Peyer's patch (tissue), 4 donors: Measurements from ENCODE around the gene MPP2. TPM values are rescaled to one million over a fixed set of nuclear protein-coding genes. Genes with fewer than 3 reads are reported as not detected.

Source experiments
- DNase-seq, 3 donors: peaks; one replicate each; pipeline ENCODE4 v3.0.0-alpha.2; 2017 to 2019
- H3K27ac ChIP-seq, 4 donors: fragments of 200-600 bp; sonication (generic); one replicate each; pipeline ENCODE4 v1.5.1; 2016 to 2019
- H3K27me3 ChIP-seq, 2 donors: fragments of 200-600 bp; sonication (generic); one replicate each; pipeline ENCODE4 v1.5.1; 2019
- H3K36me3 ChIP-seq, 3 donors: fragments of 200-600 bp; sonication (generic); one replicate each; pipeline ENCODE4 v1.5.1; 2016 to 2019
- H3K4me1 ChIP-seq, 4 donors: fragments of 200-600 bp; sonication (generic); one replicate each; pipeline ENCODE4 v1.5.1; 2016 to 2019
- H3K4me3 ChIP-seq, 4 donors: fragments of 200-600 bp; sonication (generic); 1 replicate in 3 of 4; 2 replicates in 1 of 4; pipeline ENCODE4 v1.5.1; 2016 to 2019; ENCODE audit warnings: mild to moderate bottlenecking in 1 of 4
- H3K9me3 ChIP-seq, 4 donors: fragments of 200-600 bp; sonication (generic); one replicate each; pipeline ENCODE4 v1.5.1; 2016 to 2019; ENCODE audit warnings: mild to moderate bottlenecking in 1 of 4
- CTCF ChIP-seq, 6 experiments: fragments of 450-650 bp in 4 of 6; fragments of 200-600 bp in 2 of 6; sonication (generic) in 1 of 6; IDR thresholded peaks; one replicate each; pipeline ENCODE4 v1.5.1; 2017 to 2019; ENCODE audit warnings: antibody characterized with exemption in 6 of 6, mild to moderate bottlenecking in 3 of 6, moderate library complexity in 1 of 6
- POLR2A ChIP-seq, 2 donors: fragments of 450-650 bp; IDR thresholded peaks; one replicate each; pipeline ENCODE4 v1.5.1; 2017; ENCODE audit warnings: antibody characterized with exemption in 2 of 2, mild to moderate bottlenecking in 2 of 2, moderate library complexity in 2 of 2
- total RNA-seq, 4 donors: library from RNA; depleted of rRNA; stranded (reverse); fragments of >200 nt; gene quantifications; one replicate each; pipeline ENCODE4 v1.1.0, GENCODE V29; 2016

MPP2 gene
- total RNA-seq, 4 donors from 2014 or later, result 0.53 to 1.3 (median 1.2) TPM; not detected in 1

DNA sequence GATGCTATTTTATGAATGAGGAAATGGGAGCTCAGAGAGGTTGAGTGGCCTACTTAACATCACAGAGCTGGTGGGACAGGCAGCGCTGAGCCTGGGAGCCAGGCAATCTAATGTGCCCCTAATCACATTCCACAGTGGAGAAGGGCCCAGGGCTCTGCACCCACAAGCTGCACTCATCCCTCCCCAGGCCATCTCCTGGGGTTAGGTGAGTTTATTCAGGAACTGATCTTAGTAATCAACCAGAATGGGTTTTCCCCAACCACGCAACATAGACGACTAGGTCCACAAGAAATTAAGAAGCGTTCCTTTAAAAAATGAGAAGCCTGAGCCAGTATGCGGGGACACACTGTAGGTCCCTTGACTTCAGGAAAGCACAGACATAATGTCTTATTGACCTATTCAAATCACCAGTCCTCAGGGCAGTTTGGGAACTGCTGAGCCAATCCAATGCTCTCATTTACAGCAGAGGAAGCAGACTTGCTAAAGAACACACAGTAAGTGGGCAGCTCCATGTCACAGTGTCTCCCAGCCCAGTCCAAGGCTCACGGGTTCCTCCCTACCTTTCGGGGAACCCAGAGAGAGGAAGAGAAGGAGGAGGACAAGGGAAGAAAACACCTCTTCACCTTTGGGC, 76.7 kb downstream of the MPP2 start:
- TF ChIP-seq CTCF (IDR thresholded peaks at IDR 0.05) (no peak), POLR2A (IDR thresholded peaks at IDR 0.05) (no peak)
- H3K4me3 ChIP-seq, result no peak overlapping the region
- no peaks in the 10 kb centered on the region for H3K27me3 ChIP-seq
- no peak for DNase-seq
- no peaks in the 10 kb centered on the region for H3K9me3 ChIP-seq
- no peak overlapping the region for H3K27ac ChIP-seq
- no peaks in the 10 kb centered on the region for H3K36me3 ChIP-seq
- H3K4me1 ChIP-seq, result peaks cover 0 to 15% (median 8%) of the 10 kb centered on the region in 4 donors

DNA sequence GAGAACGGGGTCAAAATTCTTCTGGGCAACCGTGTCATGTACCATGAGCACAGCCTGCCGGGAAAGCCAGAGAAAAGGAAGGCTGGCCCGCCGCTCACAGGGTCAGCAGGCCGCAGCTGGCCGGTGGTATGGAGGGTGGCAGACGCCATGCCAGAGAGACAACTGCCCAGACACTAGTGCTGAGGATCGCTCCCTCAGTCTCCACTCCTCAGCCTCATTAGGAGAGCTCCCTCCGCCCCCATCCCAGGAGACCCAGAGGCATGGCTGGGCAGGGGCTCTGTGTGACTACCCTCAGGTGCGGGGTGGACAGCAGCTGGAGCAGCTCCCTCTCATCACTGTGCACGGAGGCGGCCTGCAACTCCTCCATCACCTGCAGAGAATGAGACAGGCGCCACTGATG, 77.6 kb downstream of the MPP2 start:
- Histone ChIP-seq H3K36me3 (no peaks in the 10 kb centered on the region), H3K27me3 (no peaks in the 10 kb centered on the region), H3K27ac (no peak overlapping the region), H3K4me1 (peaks cover 0 to 15% (median 8%) of the 10 kb centered on the region in 4 donors), H3K4me3 (no peak overlapping the region), H3K9me3 (no peaks in the 10 kb centered on the region)
- TF ChIP-seq POLR2A (IDR thresholded peaks at IDR 0.05) (no peak), CTCF (IDR thresholded peaks at IDR 0.05) (no peak)
- no peak for DNase-seq

GRCh38 chr17:43827596-43827995, 79.7 kb downstream of the MPP2 start:
- TF ChIP-seq POLR2A (IDR thresholded peaks at IDR 0.05), result no peak
- H3K36me3 ChIP-seq, result no peaks in the 10 kb centered on the region

DNA sequence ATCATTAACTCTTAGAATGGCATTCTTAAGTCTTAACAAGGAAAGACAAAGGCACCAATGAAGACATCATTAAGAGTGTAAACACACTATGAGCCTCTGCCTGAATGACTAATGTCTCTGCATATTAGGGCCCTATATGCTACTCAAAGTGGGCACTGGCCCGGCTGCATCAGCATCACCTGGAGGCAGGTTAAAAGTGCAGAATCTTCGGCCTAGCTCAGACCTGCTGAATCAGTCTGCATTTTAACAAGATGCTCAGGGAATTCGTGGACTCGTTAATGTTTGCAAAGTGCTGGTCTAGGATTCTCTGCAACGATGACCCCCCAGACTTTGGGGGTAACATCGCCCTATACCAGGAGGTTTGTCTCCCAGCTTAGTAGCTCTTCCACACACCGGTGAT, 81.1 kb downstream of the MPP2 start:
- Histone ChIP-seq H3K9me3 (no peaks in the 10 kb centered on the region), H3K27ac (no peak overlapping the region), H3K4me3 (no peak overlapping the region), H3K4me1 (peaks cover 0 to 15% (median 0%) of the 10 kb centered on the region in 4 donors), H3K27me3 (no peaks in the 10 kb centered on the region), H3K36me3 (no peaks in the 10 kb centered on the region)
- DNase-seq, result no peak
- no peak for TF ChIP-seq CTCF (IDR thresholded peaks at IDR 0.05)
- no peak for TF ChIP-seq POLR2A (IDR thresholded peaks at IDR 0.05)

More at GRCh38 chr17:43827596-43827995, 79.7 kb downstream of the MPP2 start:
- Histone ChIP-seq H3K27me3 (no peaks in the 10 kb centered on the region), H3K9me3 (no peaks in the 10 kb centered on the region), H3K27ac (no peak overlapping the region), H3K4me1 (peaks cover 0 to 21% (median under 1%) of the 10 kb centered on the region in 4 donors), H3K4me3 (no peak overlapping the region)
- no peak for DNase-seq

DNA sequence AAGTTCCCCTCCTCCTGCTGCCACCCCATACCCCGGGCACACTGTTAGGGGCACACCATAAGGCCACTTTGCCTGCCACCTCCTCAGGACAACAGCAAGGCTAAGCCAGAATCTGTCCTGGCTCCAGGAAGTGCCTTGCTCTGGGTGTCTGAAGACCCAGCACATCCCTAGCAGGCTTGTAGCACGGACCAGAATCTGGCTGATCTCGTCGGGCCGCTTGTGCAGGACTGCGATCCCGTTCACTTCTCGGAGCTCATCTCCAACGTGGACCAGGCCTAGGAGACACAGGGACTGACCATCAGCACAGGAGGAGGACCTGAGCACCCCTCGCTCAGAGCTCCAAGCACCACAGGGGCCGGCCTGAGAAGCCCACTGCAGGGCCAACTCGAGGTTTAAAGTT, 81.8 kb downstream of the MPP2 start:
- Histone ChIP-seq H3K27me3 (no peaks in the 10 kb centered on the region), H3K36me3 (no peaks in the 10 kb centered on the region), H3K9me3 (no peaks in the 10 kb centered on the region), H3K4me3 (no peak overlapping the region), H3K4me1 (peaks cover 0 to 15% (median 0%) of the 10 kb centered on the region in 4 donors), H3K27ac (no peak overlapping the region)
- no peak for TF ChIP-seq CTCF (IDR thresholded peaks at IDR 0.05)
- no peak for DNase-seq

Other genes with a start within 250 kb of the MPP2 start
- gene MEOX1, start 245.6 kb downstream of the MPP2 start, total RNA-seq, result 1 to 10 TPM in 2 of 4 donors, under 1 TPM in 2; 0.54 to 3.3 (median 1.7) TPM
- gene SOST, start 148.7 kb downstream of the MPP2 start, total RNA-seq, result not detected
- gene DUSP3, start 128.6 kb downstream of the MPP2 start, total RNA-seq, result 100 to 1,000 TPM in 1 of 4 donors, 10 to 100 TPM in 3; 37.1 to 120 (median 87.1) TPM
- gene CFAP97D1, start 127.1 kb downstream of the MPP2 start, total RNA-seq, result not detected
- 10 to 100 TPM in 2 of 4 donors, 1 to 10 TPM in 2; 1.6 to 16.1 (median 10.5) TPM for gene MPP3, start 74.4 kb downstream of the MPP2 start, total RNA-seq
- under 1 TPM in 1 of 4 donors, not detected in 3; 0.54 TPM for gene CD300LG, start 60.4 kb downstream of the MPP2 start, total RNA-seq
- not detected for gene PPY, start 34.9 kb upstream of the MPP2 start, total RNA-seq
- 10 to 100 TPM in 2 of 4 donors, 1 to 10 TPM in 1, not detected in 1; 7.5 to 58.0 (median 27.5) TPM for gene PYY, start 46.4 kb upstream of the MPP2 start, total RNA-seq
- 10 to 100 TPM in 3 of 4 donors, 1 to 10 TPM in 1; 8.3 to 74.1 (median 57.3) TPM for gene NAGS, start 97.1 kb upstream of the MPP2 start, total RNA-seq
- 10 to 100 TPM in 3 of 4 donors, 1 to 10 TPM in 1; 8.3 to 20.9 (median 17.5) TPM for gene TMEM101, start 107.4 kb upstream of the MPP2 start, total RNA-seq
- gene LSM12, start 159.1 kb upstream of the MPP2 start, total RNA-seq, result 10 to 100 TPM; 10.7 to 28.4 (median 26.1) TPM
- gene G6PC3, start 163.2 kb upstream of the MPP2 start, total RNA-seq, result 10 to 100 TPM in 3 of 4 donors, 1 to 10 TPM in 1; 8.3 to 48.9 (median 33.8) TPM
- gene HDAC5, start 216.1 kb upstream of the MPP2 start, total RNA-seq, result 10 to 100 TPM; 42.4 to 71.0 (median 48.4) TPM
- 1 to 10 TPM in 3 of 4 donors, under 1 TPM in 1; 0.53 to 5.8 (median 1.6) TPM for gene HROB, start 234.4 kb upstream of the MPP2 start, total RNA-seq